GM19324 (cell line): ENCODE measurements around the gene RCC1.
"Not testable (repeated sequence)": the region's sequence is repeated elsewhere in the genome, so short reads cannot be mapped to it uniquely, and the experiment has no call there.

Experiments used
- ATAC-seq: cut with Tn5 transposase; IDR thresholded peaks from one replicate; pipeline ENCODE4 v1.9.1; 2021; ENCODE audit warnings: mild to moderate bottlenecking, moderate library complexity; ENCODE audit not compliant: unreplicated experiment, low FRiP score

RCC1 gene

DNA sequence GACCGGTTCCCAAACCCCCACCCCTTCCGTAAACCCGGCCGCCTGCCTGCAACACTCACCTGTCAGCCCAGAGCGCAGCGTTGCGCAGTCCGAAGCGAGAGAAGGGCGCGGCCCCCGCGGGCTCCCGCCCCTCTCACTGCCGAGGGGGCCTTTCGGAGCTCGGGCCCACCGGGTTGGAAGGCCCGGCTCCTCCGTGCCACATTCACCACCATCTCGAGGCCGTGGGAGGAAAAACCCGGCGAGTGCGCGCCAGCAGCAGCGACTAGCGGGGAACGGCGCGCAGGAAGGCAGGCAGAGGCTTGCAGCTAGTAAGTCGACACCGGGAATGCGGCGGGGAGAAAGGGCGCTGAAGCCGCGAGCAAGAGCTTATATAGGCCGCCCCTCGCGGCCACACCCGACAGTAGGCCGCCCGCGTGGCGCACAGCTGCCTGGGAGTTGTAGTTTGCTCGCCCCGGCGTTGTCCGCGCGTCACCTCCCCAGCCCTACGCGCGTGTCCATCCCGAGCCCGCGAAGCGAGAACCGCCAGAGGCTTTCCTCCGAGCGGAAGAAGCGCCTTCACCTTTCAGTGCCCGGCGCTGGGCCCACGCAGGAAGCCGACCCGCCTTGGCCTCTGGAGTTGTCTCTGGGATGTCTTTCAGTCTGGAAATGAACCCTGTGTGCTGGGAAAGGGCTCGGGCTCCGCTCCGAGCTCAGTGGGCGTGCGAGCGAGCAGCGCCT is 75.8 kb downstream of the RCC1 start:
- ATAC-seq = peak; percentile 91

DNA sequence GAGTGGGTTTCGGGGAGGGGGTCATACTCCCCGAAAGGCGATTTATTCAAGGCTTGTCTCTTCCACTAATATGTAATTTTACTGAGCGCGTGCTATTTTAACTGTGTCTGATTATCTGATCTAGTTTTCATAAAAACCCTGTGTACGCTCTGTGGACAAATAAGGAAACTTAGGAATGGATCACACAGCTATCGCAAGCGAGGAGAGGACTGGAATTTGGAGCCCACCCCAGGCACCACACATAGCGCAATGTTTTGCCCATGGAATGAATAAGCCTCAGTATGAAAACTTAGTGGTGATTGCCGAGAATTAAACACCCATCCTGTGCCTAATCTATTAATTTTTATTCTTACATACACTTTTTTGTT is 76.4 kb downstream of the RCC1 start:
- ATAC-seq = no peak

DNA sequence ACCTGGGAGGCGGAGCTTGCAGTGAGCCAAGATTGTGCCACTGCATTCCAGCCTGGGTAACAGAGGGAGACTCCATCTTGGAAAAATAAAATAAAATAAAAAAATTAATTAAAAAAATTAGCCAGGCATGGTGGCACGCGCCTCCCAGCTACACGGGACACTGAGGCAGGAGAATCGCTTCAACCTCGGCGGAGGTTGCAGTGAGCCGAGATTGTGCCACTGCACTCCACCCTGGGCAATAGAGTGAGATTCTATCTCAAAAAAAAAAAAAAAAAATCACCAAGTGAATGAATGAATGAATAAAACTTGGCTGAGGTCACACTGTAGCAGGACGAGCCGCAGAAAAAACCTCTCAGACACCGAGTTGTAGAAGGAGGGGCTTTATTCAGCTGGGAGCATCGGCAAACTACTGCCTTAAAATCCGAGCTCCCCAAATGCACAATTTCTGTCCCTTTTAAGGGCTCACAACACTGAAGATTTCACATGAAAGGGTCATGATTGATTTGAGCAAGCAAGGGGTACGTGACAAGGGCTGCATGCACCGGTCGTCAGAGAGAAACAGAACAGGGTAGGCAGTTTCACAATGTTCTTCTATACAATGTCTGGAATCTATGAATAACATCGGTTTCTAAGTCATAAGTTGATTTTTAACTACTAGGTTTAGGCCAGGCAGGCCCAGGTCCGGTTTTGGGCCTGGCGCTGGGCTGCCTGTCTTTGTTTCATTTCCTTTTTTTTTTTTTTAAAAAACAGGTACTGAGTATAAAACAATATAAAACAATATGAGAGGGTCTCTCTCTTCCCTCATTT is 80.9 kb downstream of the RCC1 start:
- ATAC-seq = not testable (repeated sequence)
